HG03558 (cell line): ENCODE data around the gene UBE3B.
"Not testable (repeated sequence)": the region's sequence is repeated elsewhere in the genome, so short reads cannot be mapped to it uniquely, and the experiment has no call there.

Source experiments
- ATAC-seq: cut with Tn5 transposase; IDR thresholded peaks from one replicate; pipeline ENCODE4 v1.9.1; 2021; ENCODE audit warnings: moderate number of reproducible peaks; ENCODE audit not compliant: unreplicated experiment; ENCODE audit errors: extremely low read depth

The UBE3B gene

GRCh38 chr12:109469517-109469916, 7.9 kb upstream of the UBE3B start:
- ATAC-seq: no peak

GRCh38 chr12:109473006-109473405, 4.4 kb upstream of the UBE3B start:
- ATAC-seq: no peak

DNA sequence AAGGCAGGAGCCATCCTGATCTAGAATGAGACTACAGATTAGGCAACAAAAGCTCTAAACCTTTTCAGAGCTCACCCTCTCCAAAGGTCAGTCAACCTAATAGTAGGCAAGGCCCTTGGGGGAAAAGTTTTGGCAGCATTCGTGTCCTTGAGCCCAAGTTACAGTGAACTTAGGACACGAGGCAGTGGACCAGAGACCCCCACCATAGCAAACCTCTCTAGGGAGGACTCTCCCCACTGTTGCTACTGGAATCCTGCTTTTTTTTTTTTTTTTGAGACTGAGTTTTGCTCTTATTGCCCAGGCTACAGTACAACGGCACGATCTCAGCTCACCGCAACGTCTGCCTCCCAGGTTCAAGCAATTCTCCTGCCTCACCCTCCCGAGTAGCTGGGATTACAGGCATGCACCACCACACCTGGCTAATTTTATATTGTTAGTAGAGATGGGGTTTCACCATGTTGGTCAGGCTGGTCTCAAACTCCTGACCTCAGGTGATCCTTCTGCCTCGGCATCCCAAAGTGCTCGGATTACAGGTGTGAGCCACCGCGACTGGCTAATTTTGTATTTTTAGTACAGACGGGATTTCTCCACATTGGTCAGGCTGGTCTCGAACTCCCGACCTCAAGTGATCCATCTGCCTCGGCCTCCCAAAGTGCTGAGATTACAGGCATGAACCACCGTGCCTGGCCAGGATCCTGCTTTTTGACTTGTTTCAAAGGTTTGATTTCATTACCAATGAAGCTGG, 3.7 kb upstream of the UBE3B start:
- ATAC-seq: not testable (repeated sequence)

- ATAC-seq: no peak
Observed at GRCh38 chr12:109475121-109475520, 2.3 kb upstream of the UBE3B start.

DNA sequence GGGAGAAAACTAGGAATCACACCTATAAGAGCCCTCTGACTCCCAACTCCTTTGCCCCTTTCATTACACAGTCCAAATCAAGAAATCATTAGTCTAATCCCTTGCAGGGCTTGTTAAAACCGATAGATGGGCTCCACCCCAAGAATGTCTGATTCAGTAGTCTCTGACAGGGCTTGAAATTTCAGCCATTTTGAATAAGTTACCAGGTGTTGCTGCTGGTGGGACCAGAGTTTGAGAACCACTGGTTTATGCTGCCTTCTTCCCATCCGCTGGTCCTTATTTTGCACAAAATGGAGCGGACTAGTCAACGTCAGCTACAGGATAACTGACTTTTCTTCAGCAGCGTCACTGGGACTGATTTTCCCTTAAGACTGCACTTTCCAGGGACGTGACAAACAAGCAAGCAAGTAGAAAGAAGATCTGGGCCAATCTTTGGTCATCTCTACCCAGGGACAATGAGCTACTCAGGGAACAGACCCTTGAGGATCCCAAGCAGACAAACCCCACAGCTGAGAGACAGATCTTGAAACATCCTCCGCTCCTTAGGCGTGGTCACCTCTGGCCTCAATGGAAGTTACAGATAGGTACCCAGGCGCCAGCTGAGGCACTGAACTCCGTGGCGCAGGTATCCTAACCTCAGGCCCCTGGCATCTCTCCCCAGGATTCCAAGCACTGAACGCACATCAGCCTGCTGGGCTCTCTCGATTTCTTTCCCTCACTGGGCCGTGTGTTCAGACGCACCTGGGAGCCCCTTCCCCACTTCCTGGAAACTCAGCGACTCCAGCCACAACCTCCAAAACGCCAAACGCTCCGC, 1.2 kb upstream of the UBE3B start:
- ATAC-seq: no peak

DNA sequence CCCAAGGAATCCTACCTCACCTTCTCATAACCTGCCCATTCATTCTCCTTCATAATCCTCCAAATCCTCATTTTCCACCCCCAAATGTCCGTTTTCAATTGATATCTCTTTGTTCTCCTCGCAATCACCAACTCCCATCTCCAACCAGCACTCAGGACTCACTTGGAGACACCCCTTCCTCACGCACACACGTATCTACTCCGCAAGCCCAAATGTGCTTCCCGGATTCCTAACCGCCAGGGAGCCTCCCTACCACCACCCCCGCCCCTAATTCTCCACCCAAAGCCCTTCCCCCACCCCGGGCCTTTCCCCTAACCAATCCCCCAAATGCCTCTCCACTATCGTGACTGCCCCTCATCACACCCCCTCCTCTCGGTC, 638 bp upstream of the UBE3B start:
- no peak for ATAC-seq

DNA sequence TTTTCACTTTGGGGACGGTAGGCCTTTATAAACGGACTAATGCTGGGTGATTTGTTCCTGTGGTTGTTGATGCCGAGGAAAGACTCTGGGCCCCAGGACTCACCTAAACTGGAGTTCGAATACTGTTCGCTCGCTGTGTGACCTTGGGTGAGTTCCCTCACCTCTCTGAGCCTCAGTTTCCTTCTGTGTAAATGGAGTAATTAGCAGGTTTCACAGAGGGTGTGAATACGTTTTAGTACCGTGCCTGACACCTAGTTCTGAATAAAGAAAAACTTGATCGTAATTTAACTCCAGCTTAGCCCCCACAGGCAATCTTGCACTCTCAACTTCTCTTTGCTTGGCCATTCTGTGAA, 505 bp downstream of the UBE3B start:
- ATAC-seq: no peak

DNA sequence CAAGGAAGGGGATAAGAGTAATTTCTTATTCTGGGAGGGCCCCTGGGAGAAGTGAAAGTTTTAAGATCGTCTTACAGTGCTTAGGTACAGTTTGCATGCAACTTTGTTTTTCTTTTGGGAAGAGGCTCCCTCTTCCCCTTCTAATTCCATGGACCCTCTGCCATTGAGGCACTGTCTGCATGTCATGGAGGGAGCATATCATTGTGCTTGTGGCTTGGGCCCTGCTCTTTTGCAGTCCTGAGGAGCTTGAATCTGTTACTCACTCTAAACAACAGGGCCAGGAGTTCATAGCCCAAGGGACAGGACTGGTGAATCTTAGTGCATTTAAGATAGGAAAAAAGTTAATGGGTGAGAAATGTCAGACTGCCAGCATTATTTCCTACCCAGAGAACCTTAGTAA, 2.3 kb downstream of the UBE3B start:
- no peak for ATAC-seq

GRCh38 chr12:109480356-109480755, 2.9 kb downstream of the UBE3B start:
- no peak for ATAC-seq

GRCh38 chr12:109481863-109482262, 4.4 kb downstream of the UBE3B start:
- no peak for ATAC-seq

- no peak for ATAC-seq
Observed at GRCh38 chr12:109482491-109482890, 5.1 kb downstream of the UBE3B start.

GRCh38 chr12:109482894-109483293, 5.5 kb downstream of the UBE3B start:
- ATAC-seq: no peak

DNA sequence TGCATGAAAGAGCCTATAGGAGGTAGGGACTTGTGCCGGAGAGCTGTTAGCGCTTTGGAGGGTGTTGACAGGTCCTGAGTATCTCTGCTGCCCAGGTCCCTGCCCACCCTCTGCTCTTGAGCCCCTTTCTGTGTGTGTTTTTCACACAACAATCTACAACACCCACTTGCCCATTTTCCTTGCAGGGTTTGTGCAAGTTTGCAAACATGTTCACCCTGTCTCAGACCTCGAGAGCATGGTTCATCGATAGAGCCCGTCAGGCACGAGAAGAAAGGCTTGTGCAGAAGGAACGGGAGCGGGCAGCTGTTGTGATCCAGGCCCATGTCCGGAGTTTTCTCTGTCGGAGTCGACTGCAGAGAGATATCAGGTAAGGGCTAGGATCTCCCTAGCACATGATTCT, 5.9 kb downstream of the UBE3B start:
- ATAC-seq: no peak

DNA sequence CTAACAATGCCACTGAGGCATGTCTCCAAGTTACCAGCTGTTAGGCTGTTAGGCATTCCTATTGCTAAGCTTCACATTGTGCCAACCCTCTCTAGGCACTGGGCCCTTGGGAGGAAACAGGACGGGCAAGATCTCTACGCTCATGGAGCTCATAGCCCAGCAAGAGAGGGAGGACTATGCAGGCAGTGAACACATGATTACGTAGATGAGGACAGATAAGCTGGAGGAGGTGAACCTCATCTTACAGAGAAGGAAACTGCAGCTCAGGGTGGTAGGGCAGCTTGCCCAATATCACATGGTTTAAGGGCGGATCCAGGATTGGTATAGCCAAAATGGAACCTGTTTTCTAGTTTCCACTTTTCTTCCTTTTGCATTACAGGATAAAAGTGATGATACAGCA, 7.8 kb downstream of the UBE3B start:
- ATAC-seq: no peak

GRCh38 chr12:109487181-109488050, 10.0 kb downstream of the UBE3B start:
- no peak for ATAC-seq

DNA sequence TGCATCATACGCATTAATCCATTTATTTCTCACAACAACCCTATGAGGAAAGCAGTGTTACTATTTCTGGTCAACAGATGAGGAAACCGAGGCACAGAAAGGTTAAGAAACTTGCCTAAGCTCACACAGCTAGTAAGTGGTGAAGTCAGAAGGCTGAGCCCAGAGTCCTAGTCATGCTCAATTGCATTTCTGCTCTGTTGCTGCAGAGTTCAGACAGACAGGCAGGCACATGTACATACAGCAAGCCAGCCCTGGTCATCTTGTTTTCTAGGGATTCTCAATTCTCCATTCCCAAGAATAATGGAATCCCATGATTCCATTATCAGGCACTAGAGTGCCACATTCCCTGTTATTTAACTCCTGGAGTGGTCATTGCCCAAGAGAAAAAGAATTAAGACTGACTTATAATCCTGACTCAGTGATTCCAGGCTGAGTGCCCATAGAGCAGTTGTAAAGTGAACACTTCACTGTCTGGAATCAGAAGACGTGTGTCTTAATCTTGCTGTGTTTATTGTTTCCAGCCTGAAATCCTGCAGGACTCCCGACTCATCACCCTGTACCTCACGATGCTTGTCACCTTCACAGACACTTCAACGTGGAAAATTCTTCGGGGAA, 10.7 kb downstream of the UBE3B start:
- ATAC-seq: no peak

DNA sequence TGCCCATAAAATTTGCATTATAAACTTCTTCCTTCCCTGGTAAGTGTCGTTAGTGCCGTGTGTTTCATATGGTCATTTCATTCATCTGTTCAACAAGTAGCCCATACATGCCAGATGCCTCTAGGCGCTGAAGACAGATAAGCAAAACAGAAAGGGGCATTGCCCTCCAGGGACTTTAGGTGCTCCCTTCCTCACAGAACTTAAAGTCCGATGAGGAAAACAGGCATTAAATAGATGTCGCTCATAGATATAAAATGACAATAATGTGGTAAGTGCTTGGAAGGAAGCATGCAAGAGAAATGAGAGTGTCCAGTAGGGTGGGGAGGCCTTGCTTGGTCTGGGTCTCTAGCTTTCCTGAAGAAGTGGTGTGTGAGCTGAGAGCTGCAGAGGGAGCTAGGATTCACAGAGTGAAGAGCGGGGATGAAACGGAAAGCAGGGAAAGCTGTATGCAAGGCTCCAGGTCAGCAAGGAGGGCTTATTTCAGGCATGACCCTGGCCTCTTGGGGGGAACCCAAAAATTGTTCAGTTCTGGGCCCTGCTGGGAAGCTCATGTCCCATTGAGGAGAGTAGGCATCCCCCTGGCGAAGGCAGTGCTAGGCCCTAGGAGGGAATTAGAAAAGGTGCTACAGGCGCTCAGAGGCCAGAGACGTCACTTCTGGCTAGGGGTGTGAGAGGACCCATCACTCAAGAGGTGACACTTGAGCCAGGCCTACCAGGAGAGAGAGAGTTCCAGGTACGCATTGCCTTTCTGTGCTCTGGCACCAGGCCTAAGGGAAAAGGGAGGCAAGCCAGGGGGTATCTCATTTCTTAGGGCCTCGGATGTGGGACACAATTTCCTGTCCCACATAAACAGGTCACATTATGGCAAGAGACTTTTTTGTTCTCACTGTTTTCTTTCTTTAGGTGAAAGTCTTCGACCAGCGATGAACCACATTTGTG, 11.9 kb downstream of the UBE3B start:
- ATAC-seq: no peak

DNA sequence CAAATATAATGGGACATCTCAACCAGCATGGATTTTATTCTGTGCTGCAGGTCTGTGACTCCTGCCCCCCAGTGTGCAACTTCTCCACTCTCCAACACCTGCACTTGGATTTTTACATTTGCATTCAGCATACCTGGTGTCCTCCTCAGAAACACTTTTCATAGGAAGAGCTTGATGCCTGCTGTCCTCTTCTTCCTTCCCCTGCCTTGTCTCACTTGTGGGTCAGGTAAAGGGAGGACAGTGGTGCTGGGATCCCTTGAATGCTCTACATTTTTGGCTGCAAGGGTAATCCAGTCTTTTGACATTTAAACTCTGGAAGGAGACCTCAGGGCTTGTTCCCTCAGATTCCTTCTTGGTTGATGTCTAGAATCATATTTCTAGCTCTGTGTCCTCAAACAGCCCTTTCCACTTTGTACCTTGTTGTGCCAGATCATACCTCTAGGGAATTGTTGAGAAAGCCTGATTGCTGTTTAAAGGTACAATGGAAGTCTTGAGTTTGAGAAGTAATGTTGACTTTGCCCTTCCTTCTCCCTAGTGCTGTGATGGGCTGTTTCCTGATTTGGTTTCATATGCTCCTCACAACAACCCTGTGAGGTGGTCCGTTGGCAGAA, 12.6 kb downstream of the UBE3B start:
- ATAC-seq: no peak

- ATAC-seq: no peak
Observed at GRCh38 chr12:109491671-109492070, 14.2 kb downstream of the UBE3B start.
